HepG2 (cell line): ENCODE measurements around the gene JTB. TPM values are rescaled to one million over a fixed set of nuclear protein-coding genes. Genes with fewer than 3 reads are reported as not detected.

ENCODE experiments used
- CENPX ChIP-seq: sonication (generic); formaldehyde crosslinking; IDR thresholded peaks from 2 replicates; pipeline ENCODE4 v1.9.0; 2021; ENCODE audit warnings: mild to moderate bottlenecking, missing genetic modification reagents, moderate library complexity
- ETV5 ChIP-seq: IDR thresholded peaks from 2 replicates; pipeline ENCODE4 v1.6.1; 2018; ENCODE audit warnings: missing biosample characterization, missing genetic modification reagents, inconsistent platforms, borderline replicate concordance
- FOXC1 ChIP-seq: sonication (generic); formaldehyde crosslinking; IDR thresholded peaks from 2 replicates; pipeline ENCODE4 v1.8.0; 2022; ENCODE audit warnings: mild to moderate bottlenecking, missing genetic modification reagents, borderline replicate concordance
- GATA4 ChIP-seq: sonication (generic); IDR thresholded peaks from 2 replicates; pipeline ENCODE4 v1.6.1; 2016; ENCODE audit warnings: antibody characterized with exemption, low read depth, borderline replicate concordance
- HCFC1 ChIP-seq: fragments of 150-350 bp; IDR thresholded peaks from 2 replicates; pipeline ENCODE4 v1.6.1; 2014; ENCODE audit warnings: low read depth, low read length
- HMGXB4 ChIP-seq, 2 experiments: sonication (generic) in 1 of 2; formaldehyde crosslinking in 1 of 2; IDR thresholded peaks; 2 replicates each; pipeline versions ENCODE4 v1.4.0 to v1.6.1; 2018 to 2020; ENCODE audit warnings: missing genetic modification reagents in 2 of 2, borderline replicate concordance in 1 of 2, low read depth in 1 of 2, mild to moderate bottlenecking in 1 of 2, missing biosample characterization in 1 of 2
- RARA ChIP-seq: IDR thresholded peaks from 2 replicates; pipeline ENCODE4 v1.6.1; 2016; ENCODE audit warnings: missing genetic modification reagents, missing compliant biosample characterization
- RELA ChIP-seq: sonication (generic); formaldehyde crosslinking; IDR thresholded peaks from 2 replicates; pipeline ENCODE4 v1.4.0; 2020; ENCODE audit warnings: missing genetic modification reagents
- TGIF2 ChIP-seq: IDR thresholded peaks from 2 replicates; pipeline ENCODE4 v1.6.1; 2016; ENCODE audit warnings: control low read depth, missing compliant biosample characterization
- UBTF ChIP-seq: sonication (generic); formaldehyde crosslinking; IDR thresholded peaks from 2 replicates; pipeline ENCODE4 v1.4.0; 2020; ENCODE audit warnings: mild to moderate bottlenecking, missing genetic modification reagents
- ZFP36L2 ChIP-seq: sonication (generic); formaldehyde crosslinking; IDR thresholded peaks from 2 replicates; pipeline ENCODE4 v1.4.0; 2020; ENCODE audit warnings: missing genetic modification reagents
- ZKSCAN1 ChIP-seq: fragments of 150-350 bp; IDR thresholded peaks from 2 replicates; pipeline ENCODE4 v1.6.1; 2014; ENCODE audit warnings: low read length
- ZNF142 ChIP-seq: sonication (generic); formaldehyde crosslinking; IDR thresholded peaks from 2 replicates; pipeline ENCODE4 v1.4.0; 2020; ENCODE audit warnings: missing genetic modification reagents
- ZNF24 ChIP-seq: fragments of 450-650 bp; IDR thresholded peaks from 2 replicates; pipeline ENCODE4 v1.6.1; 2017; ENCODE audit warnings: antibody characterized with exemption, mild to moderate bottlenecking
- ZNF512B ChIP-seq: sonication (generic); formaldehyde crosslinking; IDR thresholded peaks from 2 replicates; pipeline ENCODE4 v1.5.1; 2020; ENCODE audit warnings: missing genetic modification reagents, mild to moderate bottlenecking, borderline replicate concordance
- ZSCAN30 ChIP-seq: sonication (generic); formaldehyde crosslinking; IDR thresholded peaks from 2 replicates; pipeline ENCODE4 v1.5.0; 2020; ENCODE audit warnings: mild to moderate bottlenecking, missing genetic modification reagents
- polyA plus RNA-seq, 8 experiments: library from polyadenylated mRNA; depleted of rRNA in 3 of 8; stranded (reverse) in 7 of 8; unstranded in 1 of 8; fragments of >200 nt; fragmentation: Illumina TruSeq in 4 of 8; extraction: Trizol in 4 of 8; gene quantifications; 2 replicates each; pipeline versions ENCODE4 v1.2.1 to v1.2.3, GENCODE V29; 2011 to 2016; ENCODE audit warnings: low read depth in 4 of 8, missing spikeins in 1 of 8, mixed read lengths in 1 of 8; ENCODE audit not compliant: insufficient read depth in 1 of 8
- total RNA-seq, 5 experiments: library from RNA; depleted of rRNA; stranded (reverse); fragments of >200 nt; fragmentation: Illumina TruSeq; extraction: Trizol; gene quantifications; 2 replicates each; pipeline ENCODE4 v1.2.3, GENCODE V29; 2016; ENCODE audit warnings: low read depth in 1 of 5

The JTB gene
- total and polyA plus RNA-seq, 2 of the 13 experiments (the other 11 are each of a cell fraction or from before 2014, with no cell fraction given) = 96.7 to 99.2 TPM

GRCh38 chr1:153945795-153946621 lies 31.5 kb downstream of the JTB start (continued):
- TF ChIP-seq HMGXB4 (CRISPR knock-in tag; IDR thresholded peaks at IDR 0.05; ENCODE audit: borderline replicate concordance in 1 of 2, low read depth in 1 of 2) = no peak; a peak in 2 of 4 replicates
- no peak; the same call in 1 of the 2 replicates for TF ChIP-seq ZSCAN30
- TF ChIP-seq HCFC1 = no peak
- no peak for TF ChIP-seq ZFP36L2 (CRISPR knock-in tag)
- TF ChIP-seq TGIF2 = 0 out of 2 replicates have a peak, but pooled peaks have one; percentile 30
- no peak for TF ChIP-seq ZNF142 (CRISPR knock-in tag)
- TF ChIP-seq ETV5 = peak; percentile 33; the same call in 1 of the 2 replicates
- peak; percentile 48 for TF ChIP-seq UBTF (CRISPR knock-in tag)
- TF ChIP-seq FOXC1 (CRISPR knock-in tag) = no peak
- peak; percentile 27; the same call in 1 of the 2 replicates for TF ChIP-seq RARA (CRISPR knock-in tag)
- no peak for TF ChIP-seq RELA (CRISPR knock-in tag)
- TF ChIP-seq ZNF512B (CRISPR knock-in tag) = no peak
- no peak for TF ChIP-seq ZKSCAN1
- TF ChIP-seq ZNF24 = no peak
- TF ChIP-seq CENPX (CRISPR knock-in tag) = no peak
- TF ChIP-seq GATA4 = no peak
